ENCODE measurements around the gene SYK.
"Not testable (repeated sequence)": the region's sequence is repeated elsewhere in the genome, so short reads cannot be mapped to it uniquely, and the experiment has no call there.

Gene SYK

DNA sequence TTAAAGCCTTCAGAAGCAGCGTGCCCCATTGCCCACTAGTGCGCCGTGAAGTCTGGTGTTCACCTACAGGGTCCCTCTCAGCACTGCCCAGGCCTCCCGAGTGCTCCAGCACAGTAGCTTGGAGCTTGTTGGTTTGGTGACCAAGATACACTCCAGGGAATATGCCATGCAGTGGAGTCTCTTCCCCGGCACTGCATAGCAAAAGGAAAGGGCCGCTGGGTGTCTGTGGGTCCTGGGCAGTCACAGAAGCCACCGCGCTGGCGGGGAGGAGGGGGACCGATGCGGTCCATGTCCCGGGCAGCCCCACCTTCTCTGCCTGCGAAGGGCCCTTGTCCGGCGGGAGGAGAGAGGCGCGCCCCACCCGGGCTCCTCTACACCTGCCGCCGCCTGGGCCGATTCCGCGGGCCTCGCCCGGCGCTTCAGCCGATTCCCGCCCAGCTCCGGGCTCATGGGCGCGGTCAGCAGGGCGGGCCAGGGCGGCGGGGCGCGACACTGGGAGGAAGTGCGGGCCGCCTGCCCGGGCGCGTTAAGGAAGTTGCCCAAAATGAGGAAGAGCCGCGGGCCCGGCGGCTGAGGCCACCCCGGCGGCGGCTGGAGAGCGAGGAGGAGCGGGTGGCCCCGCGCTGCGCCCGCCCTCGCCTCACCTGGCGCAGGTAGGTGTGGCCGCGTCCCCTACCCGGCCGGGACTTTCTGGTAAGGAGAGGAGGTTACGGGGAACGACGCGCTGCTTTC lies at the start of gene SYK:
Gene SYK, plus strand, starts transcription at position 579 of the 732 bp plus-strand sequence. CDS start 42,080 bp downstream, outside the sequence.
- DNase-seq, result peak; percentile 75

DNA sequence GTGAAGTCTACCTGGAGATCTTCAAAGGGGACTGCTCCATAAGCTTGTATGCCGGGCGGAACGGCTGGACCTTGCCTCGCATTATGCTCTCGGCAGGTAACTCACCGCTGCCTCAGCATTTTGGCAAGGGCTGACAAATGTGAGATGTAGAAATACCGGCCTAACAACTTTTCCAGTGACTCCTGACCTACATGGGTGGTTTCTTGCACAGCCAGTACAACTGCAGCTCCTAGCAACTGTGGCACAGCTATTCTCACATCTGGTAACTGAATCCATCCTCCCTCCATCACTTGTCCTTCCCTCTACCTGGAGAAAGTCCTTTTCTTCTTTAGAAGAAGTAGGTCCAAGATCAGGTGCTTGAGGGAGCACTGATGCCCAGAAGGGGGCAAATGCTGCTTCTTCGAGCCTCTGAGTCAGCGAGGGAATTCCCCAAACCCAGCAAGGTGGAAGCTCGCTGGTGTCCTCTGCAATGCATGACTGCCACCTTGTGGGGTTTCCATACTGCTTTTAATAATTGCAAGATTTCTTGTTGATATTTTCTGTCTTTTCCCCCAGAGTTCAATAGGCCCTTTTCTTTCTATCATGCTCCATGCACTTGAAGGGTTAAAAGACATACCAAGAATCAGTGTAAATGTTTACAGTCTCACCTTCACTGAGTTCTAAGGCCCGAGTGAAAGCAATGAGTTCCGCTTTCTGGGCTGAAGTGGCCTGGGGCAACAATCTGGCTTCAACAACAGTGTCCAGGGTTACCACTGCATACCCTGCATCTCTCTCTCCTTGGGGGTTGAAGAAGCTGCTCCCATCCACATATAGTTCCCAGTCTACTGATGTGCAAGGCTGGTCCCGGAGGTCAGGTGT lies 45.9 kb upstream of the SYK start:
- not testable (repeated sequence) for DNase-seq

DNA sequence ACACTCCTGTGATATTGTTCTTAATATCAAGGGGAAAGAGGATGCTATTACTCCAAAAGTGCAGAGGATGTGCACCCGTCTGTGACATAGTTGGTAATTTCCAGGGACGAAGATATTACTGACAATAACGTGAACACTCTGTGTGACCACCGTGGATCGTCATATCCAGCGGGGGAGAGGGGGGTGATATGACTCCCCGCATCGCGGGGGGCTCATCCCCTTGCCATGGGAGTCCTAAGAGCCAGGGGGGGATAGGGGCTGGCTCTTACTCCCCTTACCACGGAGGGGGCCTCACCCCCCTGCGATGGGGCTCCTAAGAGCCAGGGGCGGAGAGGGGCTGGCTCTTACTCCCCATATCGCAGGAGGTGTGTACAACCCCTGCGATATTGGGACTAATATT lies 41.0 kb upstream of the SYK start:
- not testable (repeated sequence) for DNase-seq

DNA sequence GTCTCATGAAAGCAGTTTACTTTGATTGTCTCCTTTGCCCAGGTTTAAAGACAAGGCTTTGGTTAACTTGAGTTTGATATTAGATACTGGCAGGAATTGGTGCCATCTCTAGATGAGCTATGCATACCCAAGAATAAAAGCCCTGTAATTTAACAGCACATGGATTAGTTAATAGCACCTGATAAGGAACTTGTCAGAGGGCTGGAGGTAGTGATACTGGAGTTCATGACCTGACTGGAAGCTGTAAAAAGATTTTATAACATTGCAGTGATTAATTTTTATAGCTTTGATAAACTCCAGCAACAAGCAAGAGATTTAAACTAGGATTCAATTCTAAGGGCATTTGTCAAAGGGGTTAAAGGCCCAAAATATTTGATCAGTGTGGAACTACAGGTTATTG lies 34.9 kb upstream of the SYK start:
- DNase-seq, result no peak

DNA sequence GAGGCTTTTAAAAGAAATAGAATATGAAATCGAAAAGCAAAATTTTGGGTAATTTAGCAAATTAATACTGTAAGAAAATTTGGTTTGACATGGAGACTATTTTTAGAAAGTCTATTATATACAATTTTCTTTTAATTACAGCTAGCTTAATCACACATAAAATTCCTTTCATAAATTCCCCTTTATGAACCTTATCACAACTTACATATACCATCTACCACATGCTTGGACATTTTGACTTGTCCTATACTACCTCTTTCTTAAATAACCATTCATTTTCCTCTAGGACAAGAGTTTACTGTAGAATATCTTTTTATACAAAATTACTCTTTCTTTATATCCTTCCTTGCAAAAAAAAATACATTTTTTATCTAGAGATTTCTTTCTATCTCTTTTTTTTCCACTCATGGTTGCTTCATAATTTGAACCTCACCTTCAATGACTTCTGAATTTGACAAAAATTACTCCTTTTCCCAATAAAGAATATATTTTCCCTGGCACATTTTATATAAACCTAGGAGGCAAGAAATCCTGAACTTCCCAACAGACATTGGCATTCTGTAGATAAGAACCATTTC lies 34.0 kb upstream of the SYK start:
- DNase-seq, result no peak

DNA sequence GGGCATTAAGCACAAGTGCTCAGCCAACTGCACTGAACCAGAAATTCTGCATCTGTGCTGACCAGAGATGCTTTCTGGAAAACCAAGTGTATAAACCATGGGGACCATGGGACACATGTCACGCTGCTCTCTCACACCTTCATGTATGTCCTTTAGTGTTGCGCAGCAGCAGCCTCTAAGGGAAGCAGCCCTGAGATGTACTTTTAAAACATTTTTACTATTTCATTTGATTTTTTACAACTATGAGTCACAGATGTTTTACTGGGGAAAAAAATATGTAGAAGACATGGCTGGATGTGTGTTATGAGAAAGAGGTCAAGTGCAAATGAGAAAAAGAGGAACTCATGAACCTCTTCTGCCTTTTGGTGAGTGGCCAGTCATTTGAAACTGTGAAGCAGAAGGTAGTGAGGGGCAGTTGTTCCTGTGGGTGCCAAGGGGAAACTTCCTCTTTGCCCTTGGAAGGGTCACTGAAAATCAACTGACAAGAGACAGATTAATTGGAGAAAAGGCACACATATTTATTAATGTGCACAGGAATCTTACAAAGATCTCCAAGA lies 31.4 kb upstream of the SYK start:
- DNase-seq, result peak; percentile 28

DNA sequence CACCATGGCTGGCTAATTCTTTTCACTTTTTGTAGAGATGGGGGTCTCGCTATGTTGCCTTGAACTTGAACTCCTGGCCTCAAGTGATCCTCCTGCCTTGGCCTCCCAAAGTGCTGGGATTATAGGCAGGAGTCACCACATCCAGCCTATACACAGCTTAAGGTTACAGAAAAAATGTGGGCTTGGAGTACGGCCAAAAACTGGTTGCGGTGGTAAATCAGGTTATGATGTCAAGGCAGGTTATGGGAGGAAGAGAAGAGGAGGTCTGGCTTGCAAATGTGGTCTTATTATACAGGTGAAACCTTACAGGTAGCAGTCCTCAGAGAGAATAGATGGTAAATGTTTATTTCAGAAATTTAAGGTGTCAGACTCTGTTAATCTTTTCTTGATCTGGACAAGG lies 30.7 kb upstream of the SYK start:
- DNase-seq, result no peak

DNA sequence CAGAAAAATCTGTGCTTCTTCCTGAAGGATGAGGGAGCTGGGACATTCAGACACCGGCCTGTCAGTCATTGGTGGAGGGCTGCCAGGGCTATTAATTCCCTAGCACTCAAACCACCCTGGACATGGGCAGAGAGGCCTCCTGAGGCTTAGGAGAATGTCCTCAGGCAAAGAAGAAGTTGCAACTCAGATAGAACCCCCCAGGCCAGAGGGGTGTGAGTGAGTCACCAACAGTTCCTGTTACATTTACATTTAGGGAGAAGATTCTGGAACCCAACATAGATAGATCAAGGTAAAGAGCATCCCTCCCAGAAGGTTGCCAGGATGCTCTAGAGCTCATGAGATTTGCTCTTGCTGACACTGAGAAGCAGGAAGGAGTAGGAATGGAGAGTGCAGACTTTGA lies 29.2 kb upstream of the SYK start:
- no peak for DNase-seq

DNA sequence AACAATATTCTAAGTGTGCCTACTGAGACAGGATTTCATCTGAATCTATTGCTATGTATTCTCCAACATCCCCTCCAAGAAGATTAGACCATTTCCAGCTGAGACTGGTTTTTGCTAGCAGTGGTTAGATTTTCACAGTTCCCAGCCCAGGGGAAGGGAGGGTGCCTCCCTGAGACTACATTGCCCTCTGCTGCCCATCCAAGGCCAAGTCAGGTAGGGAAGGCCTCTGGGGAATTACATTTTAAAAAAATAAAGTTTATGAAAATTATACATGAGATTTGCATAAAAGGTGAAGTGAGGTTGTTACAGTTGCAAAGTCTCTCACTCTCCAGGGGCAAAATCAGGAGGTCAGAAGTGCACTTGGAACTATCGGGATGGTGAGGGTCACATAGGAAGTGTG lies 28.0 kb upstream of the SYK start:
- DNase-seq, result no peak

DNA sequence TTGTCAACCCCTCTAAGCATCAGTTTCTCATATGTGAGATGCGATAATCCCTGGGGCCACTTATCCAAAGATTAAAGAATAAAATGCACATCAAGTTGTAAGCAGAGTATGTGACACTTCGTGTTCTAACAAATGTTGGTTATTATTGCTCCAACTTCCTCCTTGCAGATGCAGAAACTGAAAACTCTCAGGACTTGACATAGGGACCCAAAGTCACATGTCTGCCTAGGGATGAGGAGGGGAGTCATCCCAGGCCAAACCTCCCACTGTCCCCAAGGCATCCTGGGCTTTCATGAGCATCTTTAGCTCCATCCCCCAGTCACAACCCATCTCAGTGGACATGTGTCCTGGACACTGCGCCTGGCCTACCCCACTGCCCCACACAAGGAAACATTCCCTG lies 27.5 kb upstream of the SYK start:
- DNase-seq, result no peak

DNA sequence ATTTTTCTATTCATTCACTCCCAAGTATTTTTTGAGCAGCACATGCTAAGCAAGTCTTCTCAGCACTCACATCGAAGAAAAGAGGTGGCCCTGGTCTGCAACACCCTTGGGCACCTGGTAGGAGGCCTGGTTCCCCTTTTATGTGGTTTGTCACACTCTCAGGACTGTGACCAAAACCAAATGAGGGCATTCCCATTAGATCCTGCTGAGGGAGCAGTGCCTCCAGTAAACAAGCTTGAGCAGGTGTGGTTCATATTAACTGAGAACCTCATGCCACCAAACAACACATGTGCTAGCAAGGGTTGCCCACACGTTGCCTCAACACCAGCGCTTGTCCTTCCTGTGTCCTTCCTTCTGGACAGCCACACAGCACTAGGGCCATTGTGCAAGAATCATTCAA lies 26.9 kb upstream of the SYK start:
- peak; percentile 81 for DNase-seq

DNA sequence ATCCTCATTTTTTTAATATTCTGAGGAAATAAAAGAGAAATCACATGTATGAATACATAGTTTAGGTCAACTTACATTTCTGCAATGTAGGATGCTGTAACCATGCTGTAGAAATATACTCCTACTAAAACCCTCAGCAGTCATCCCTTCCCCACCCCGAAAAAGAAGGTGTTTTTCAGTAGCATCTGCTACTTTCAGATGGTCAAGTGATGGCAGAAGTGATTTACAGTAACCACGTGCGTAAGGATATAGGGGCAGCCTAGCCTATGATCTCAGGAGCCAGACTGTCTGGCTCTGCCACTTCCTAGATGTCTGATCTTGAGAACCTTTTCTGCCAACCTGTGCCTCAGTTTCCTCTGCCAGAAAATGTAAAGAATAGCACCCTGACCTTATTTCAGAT lies 26.0 kb upstream of the SYK start:
- DNase-seq, result no peak

DNA sequence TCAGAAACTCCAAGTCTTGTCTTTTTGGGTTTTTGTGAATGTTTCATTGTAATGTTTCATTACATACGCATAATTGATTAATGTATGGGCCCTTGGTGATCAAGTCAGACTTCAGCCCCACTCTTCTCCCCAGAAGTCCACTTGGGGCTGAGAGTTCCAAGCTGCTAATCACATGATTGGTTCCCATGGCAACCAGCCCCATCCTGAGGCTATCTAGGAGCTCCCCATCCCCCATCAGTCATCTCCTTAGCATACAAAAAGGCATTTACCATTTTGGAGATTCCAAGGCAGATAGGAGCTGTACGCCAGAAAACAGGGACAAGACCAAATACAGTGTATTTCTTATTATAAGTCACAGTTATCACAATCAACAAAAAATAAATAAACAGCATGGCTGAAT lies 22.9 kb upstream of the SYK start:
- DNase-seq, result no peak

DNA sequence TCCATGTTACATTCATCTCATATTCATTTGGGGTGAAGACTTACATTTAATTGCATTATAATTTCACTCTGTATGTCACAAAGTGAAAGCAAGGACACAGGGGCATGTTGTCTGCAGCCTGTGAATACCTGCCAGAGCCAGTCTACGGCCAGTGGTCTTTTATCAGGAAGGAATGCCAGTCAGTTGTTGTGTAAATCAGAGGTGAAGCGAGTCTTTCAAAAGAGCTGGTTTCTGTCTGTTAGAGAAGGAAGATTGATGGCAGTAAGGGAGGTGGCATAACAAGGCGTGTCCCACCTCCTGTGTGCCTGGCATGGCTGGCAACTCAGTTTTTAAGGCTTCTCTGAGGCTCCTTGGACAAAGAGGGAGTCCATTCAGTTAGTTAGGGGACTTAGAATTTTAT lies 18.1 kb upstream of the SYK start:
- no peak for DNase-seq

DNA sequence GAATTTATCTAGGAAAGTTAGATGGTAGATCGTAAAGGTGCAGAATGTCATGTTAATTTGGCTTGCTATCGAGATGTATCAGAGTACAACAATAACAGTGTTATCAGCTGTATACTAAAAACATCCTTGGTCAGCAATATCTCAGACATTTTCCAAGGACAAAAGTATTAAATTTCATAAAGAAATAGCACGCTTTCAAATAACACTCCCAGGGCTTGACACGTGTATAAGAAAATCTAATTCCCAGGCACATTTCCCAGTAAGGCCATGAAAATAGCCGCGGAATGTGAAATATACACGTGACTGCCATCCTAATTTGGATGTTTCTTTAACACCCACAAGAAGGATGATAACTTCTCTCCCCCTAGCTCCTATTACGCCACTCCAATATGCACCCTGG lies 17.7 kb upstream of the SYK start:
- DNase-seq, result no peak

DNA sequence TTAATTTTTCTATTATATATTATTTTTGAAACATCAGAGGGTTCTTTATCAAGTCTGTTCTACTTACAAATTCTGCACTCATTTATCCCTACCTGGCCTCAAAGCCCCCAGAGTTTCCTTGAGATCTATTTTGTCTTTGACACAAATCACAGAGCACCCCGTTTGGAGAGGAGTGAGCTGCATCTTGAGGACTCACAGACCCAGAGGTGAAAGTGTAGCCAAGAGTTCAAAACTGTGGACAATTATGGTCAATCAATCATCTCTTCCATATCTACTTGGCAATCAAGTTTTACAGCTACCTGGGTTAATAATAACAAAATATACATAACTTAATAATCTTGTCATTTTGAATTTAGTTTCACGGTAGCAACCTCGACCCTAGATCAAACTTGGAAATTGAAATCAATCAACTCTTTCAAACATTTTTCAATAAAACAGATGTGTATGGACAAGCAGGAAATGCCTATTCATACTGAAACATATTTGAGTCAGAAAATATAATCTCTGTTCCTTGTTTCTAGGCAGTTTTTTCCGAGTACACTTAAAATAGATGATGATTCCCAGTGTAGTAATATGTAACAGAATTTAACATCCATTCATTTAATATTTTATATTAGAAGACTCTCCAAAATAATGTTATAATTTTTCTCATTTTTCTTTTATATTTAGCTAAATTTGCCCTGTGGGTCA lies 13.7 kb upstream of the SYK start:
- no peak for DNase-seq

DNA sequence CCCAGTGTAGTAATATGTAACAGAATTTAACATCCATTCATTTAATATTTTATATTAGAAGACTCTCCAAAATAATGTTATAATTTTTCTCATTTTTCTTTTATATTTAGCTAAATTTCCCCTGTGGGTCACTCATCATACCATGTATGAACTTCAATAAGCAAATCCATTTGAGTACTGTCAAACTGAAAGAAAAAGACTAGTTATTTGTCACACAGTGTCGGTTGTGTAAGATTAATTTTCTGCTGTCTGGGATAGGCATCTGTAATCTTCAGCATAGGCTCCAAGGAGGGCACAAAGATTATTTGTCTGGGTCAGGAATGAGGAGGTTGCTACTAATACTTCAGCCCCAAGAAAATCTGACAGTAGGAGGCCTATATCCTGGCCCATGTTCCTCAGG lies 13.1 kb upstream of the SYK start:
- not testable (repeated sequence) for DNase-seq

DNA sequence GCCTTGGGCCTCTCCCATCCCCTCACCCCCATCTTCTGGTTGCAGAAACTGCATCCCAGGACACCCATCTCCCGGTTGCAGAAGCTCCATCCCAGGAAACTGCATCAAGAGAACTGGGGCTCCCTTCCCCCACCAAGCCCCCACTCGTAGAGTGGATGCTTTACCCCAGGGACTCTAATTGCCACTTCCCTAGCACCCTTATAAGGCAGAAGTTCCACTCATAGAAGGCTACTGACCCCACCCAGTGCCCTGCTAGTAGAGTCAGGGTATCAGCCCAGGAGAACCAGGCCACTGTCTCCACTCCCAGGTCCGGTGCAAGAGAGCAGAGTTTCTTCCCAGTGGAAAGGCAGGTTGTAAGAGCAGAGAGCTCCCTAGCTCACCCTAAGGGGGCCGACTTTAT lies 12.2 kb upstream of the SYK start:
- no peak for DNase-seq

DNA sequence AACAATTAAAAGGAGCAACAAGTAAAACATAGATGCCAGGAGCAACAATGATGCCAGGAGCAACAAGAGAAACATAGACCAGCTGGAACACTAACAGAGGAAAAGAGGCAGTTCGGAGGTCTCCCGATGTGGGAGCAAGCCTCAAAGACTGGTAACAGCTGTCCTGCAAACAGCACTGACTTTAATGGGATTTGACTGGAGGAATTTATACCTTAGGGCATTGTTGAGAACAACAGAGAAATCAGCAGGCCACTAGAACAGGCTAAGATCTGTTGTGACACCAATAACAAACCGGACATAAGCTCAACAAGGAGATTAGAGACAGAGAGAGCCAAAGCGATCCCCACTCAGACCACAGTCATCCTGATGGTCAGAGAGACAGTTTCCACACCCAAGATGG lies 11.8 kb upstream of the SYK start:
- no peak for DNase-seq

DNA sequence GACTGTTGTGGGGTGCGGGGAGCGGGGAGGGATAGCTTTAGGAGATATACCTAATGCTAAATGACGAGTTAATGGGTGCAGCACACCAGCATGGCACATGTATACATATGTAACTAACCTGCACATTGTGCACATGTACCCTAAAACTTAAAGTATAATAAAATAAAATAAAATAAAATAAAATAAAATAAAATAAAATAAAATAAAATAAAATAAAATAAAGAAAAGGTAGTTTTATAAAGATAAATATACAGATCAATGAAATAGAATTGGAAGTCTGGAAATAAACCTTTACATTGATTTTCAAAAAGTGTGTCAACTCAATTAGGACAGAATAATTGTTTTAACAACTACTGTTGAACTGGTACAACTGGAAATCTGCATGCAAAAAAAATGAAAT lies 8.6 kb upstream of the SYK start:
- not testable (repeated sequence) for DNase-seq

DNA sequence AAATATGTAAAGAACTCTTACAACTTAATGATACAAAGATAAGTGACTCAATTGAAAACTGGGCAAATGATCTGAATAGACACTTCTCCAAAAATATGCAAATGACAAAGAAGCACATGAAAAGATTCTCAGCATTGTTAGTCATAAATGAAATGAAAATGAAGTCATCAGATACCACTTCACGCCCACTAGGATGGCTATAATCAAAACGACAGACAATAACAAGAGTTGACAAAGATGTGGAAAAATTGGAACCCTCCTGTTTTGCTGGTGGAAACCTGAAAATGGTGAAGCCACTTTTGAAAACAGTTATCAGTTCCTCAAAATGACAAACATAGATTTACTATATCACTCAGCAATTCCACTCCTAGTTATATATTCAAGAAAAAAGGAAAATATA lies 7.9 kb upstream of the SYK start:
- DNase-seq, result no peak

DNA sequence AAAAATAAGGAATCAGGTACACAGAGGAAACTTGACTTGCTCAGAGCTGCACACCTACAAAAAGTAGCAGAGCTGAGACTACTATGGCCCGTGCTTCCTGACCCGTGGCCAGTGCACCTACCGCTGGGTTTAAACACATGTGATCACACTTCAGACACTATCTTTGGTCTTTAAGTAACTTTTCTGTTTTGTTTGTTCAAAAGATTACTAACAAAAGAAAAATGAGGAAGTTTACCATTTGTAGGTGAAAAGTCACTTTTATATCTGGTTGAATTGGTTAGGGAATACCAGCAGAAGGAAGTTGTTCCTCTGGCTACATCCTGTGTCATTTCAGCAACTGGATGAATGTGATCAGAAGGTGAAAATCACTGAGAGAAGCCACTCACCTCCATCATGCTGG lies 6.5 kb upstream of the SYK start:
- DNase-seq, result no peak

DNA sequence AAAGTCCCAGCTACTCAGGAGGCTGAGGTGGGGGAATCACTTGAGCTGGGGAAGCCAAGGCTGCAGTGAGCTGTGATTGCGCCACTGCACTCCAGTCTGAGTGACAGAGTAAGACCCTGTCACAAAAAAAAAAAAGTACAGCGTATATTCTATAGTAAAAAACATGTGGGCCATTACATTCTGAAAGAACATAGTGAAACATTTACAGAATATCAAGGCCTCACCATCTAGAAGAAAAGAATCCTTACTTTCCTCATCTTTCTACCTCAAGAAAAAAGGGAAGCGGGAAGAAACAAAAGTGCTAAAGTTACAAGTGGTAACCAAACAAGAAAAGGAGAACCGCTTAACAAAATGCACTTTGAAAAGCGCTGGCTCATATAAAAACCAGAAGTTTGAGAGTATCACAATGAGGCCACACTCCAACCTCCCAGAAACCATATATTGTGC lies 5.7 kb upstream of the SYK start:
- peak; percentile 81 for DNase-seq
